Measurements from ENCODE around the gene MED1.
"Not testable (repeated sequence)": the region's sequence is repeated elsewhere in the genome, so short reads cannot be mapped to it uniquely, and the experiment has no call there.

DNA sequence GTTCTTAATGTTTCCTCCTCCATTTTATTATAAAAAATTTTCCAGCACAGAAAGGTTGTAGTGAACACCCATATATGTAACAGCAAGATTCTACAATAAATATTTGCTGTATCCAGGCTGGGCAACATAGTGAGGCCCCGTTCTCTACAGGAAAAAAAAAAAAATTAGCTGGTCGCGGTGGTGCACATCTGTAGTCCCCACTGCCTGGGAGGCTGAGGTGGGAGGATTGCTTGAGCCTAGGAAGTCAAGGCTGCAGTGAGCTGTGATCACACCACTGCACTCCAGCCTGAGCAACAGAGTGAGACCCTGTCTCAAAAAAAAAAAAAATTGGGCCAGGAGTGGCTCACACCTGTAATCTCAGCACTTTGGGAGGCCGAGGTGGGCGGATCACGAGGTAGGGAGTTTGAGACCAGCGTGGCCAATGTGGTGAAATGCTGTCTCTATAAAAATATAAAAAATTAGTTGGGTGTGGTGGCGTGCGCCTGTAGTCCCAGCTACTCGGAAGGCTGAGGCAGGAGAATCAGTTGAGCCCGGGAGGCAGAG is 13.6 kb upstream of the MED1 start:
- not testable (repeated sequence) for TF ChIP-seq POLR2A (IDR thresholded peaks at IDR 0.05)
- TF ChIP-seq, protein P1, sequence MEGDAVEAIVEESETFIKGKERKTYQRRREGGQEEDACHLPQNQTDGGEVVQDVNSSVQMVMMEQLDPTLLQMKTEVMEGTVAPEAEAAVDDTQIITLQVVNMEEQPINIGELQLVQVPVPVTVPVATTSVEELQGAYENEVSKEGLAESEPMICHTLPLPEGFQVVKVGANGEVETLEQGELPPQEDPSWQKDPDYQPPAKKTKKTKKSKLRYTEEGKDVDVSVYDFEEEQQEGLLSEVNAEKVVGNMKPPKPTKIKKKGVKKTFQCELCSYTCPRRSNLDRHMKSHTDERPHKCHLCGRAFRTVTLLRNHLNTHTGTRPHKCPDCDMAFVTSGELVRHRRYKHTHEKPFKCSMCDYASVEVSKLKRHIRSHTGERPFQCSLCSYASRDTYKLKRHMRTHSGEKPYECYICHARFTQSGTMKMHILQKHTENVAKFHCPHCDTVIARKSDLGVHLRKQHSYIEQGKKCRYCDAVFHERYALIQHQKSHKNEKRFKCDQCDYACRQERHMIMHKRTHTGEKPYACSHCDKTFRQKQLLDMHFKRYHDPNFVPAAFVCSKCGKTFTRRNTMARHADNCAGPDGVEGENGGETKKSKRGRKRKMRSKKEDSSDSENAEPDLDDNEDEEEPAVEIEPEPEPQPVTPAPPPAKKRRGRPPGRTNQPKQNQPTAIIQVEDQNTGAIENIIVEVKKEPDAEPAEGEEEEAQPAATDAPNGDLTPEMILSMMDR (IDR thresholded peaks at IDR 0.05) = not testable (repeated sequence)

Measured in lower leg skin (tissue), 3 donors.